NCI-H748 (cell line): Measurements from ENCODE around the gene CNKSR1.

Experiments used
- DNase-seq: peaks from one replicate; lab custom pipeline; 2025; ENCODE audit not compliant: unreplicated experiment; lab: John Stamatoyannopoulos, UW

Gene CNKSR1

DNA sequence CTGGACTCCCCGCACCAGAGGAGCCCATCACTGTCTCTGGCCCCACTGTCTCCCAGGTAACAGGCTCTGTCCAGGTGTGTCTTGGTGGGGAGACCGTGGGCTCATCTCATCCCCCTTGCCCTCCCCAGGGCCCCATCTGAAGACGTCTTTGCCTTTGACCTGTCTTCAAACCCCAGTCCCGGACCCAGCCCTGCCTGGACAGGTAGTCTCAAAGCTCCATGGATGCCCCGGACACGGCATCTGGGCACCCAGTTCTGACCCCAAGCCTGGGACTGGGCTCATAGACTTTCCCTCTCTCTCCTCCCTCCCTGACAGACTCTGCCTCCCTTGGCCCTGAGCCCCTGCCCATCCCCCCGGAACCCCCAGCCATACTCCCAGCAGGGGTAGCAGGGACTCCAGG is 6.8 kb downstream of the CNKSR1 start:
- no peak for DNase-seq

DNA sequence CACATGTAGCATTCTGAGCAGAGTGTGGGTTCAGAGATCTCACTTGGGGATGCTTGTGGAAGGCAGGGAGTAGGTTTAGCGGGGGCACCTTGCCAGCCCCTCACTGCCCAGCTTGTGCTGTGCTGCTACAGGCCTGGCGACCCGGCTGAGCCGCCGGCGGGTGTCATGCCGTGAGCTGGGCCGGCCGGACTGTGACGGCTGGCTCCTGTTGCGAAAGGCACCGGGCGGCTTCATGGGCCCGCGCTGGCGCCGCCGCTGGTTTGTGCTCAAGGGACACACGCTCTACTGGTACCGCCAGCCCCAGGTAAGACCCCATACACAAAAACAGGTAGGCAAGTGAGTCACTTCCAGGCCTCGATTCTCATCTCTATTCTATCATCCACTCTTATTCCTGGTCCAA is 7.6 kb downstream of the CNKSR1 start:
- DNase-seq: no peak

DNA sequence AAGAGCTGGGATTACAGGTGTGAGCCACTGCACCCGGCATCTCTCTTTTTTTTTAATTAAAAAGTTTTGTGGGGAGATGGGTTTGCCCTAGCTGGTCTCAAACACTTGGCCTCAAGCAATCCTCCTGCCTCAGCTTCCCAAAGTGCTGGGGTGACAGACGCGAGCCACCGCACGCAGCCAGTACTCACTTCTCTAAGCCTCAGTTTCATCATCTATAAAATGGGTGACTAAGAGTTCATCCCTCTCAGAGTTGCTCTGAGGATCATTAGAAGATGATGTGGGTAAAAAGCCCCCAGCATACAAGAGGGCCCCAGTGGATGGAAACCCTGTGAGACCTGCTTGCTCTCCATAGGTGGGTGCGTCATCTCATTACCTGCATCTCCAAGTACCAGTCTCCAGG is 10.6 kb downstream of the CNKSR1 start:
- no peak for DNase-seq

DNA sequence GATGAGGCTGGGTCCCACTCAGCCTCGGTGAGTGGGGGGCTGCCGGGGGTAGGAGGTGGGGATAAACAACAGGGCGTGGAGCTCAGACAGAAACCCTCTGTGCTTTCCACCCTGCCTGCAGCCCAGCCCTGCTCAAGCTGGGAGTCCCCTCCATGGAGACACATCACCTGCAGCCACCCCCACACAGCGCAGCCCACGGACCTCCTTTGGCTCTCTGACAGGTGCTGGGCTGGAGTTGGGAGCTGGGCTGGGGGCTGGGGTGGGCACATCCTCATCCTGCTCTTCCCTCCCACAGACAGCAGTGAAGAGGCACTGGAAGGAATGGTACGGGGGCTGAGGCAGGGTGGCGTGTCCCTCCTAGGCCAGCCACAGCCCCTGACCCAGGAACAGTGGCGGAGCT is 11.2 kb downstream of the CNKSR1 start:
- no peak for DNase-seq

DNA sequence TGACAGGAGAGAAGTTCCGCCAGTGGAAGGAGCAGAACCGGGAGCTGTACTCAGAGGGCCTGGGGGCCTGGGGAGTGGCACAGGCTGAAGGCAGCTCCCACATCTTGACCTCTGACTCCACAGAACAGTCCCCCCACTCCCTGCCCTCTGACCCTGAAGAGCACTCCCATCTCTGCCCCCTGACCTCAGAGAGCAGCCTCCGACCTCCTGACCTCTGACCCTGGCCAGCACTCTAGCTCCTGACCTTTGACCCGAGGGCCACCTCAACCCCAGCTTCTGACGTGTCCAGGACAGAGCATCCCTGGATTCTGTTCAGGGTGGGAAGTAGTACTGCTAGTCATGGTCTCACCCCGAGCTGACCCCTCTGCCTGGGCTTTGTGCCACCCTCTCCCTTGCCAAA is 12.0 kb downstream of the CNKSR1 start:
- no peak for DNase-seq

GRCh38 chr1:26189751-26190275 is 12.5 kb downstream of the CNKSR1 start:
- DNase-seq: no peak

GRCh38 chr1:26190373-26190987 is 13.2 kb downstream of the CNKSR1 start, which contains the start of gene CATSPER4:
Gene CATSPER4 (plus strand): TSS chr1:26190602. CDS start chr1:26190628, 26 bp downstream.
- peak; percentile 9 for DNase-seq

DNA sequence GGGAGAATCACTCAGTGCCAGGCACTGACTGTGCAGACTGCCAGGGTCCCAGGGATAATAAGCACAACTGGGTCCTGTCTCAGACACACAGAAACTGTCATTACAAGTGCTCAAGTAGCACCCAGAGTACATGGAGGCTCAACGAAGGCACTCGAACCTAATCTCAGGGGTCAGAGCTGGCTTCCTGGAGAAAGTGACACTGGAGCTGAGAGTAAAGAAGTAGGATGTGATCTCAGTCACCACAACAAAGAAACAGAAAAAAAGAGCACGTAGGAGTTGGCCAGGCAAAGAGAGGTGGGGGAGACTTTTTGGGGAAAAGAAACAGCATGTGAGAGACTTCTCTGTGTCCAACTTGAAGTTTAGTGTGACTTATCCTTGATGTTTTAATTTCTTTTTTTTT is 14.4 kb downstream of the CNKSR1 start:
- no peak for DNase-seq

- no peak for DNase-seq
These were observed 18.5 kb downstream of the CNKSR1 start for GRCh38 chr1:26195805-26196204.

DNA sequence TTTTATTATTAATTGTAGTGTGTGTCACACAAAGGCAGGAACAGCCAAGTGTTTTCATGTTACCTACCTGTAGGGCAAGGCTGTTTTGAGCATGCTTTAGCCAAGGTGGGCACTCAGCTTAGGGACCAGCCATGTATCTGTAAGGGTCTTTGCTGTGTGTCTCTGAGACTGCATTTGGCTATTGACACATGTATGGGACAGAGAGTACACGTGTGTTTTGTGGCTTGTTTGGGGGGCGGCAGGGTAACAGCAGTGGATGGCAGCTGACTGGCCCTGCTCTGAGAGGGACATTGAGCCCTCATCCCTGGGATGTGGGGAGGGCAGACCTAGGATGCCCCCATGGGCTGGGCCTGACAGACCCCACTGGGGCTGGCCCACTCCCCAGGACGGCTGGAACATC is 20.0 kb downstream of the CNKSR1 start:
- DNase-seq: no peak

DNA sequence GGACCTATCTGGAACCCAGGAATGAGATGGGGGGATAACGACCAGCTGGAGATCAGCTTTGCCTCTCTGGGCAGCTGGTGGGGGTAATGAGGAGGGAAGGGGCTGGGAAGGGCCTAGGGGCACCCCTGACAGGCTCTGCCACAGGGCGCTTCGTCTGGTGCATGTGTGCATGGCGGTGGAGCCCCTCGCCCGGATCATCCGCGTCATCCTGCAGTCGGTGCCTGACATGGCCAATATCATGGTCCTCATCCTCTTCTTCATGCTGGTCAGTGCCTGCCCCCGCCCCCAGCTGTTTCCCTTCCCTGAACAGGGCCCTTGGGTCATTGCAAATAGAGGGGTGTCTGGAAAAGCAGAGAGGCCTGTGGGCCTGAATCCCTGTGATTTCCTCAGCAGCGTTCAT is 20.5 kb downstream of the CNKSR1 start:
- no peak for DNase-seq

DNA sequence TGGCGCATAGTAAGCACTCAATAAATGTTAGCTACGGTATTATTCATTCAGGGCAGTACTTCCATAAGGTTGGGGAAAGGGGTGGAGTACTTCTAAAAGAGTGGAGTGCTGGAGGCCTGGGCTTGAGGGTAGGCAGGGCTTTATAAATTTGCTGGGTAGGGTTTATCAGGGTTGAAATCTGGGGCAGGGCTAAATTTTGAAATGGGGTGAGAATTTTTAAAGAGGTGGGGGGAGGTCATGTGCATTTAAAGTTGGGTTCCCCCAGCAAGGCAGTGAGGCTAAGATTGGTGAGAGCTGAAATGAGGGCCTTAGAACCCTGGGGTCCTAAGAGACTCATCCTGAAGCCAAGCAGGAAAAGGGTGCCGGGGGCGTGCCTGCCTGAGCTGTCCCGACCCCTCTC is 23.1 kb downstream of the CNKSR1 start:
- DNase-seq: no peak

DNA sequence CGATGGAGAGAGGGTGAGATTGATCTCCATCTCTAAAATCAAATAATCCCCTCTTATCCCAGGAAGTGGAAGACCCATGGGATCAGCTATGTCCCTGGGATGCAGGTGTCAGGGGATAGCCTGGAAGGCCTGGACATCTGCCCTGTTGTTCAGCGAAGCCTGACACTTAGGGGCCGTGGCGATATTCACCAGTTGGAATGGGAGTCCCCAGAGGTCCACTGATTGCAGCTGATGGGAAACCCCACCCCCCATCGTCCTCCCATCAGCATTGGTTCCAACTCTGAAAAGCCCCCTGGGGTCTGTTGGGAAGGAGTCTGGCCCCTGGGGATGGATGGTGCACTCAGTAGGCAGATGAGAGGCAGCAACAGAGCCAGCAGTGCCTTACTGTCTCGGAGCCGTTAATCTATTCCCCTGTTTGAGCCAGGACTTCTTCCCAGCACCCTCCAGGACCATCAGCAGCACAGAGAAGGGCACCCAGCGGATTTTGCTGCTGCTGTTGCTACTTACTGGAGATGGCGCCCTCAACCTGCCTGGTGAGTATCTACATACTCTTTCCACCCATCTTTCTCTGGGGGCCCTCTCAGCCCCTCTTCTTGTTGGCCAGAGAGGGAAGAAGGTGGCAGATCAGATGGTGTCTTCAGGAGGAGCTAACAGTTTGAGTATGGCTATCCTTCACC is 26.5 kb downstream of the CNKSR1 start:
- no peak for DNase-seq

GRCh38 chr1:26210147-26210870 is 33.0 kb downstream of the CNKSR1 start:
- DNase-seq: no peak

DNA sequence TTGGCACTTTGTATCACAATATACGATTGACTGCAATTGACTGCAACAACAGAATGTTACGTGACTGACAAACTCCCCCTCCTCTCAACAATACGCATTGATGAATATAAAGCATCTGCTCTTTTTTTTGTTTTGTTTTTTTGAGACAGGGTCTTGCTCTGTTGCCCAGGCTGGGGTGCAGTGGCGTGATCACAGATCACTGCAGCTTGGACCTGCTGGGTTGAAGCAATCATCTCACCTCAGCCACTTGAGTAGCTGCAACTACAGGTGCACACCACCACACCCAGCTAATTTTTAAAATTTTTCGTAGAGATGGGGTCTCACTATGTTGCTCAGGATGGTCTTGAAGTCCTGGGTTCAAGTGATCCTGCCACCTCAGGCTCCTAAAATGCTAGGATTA is 35.4 kb downstream of the CNKSR1 start:
- DNase-seq: no peak

DNA sequence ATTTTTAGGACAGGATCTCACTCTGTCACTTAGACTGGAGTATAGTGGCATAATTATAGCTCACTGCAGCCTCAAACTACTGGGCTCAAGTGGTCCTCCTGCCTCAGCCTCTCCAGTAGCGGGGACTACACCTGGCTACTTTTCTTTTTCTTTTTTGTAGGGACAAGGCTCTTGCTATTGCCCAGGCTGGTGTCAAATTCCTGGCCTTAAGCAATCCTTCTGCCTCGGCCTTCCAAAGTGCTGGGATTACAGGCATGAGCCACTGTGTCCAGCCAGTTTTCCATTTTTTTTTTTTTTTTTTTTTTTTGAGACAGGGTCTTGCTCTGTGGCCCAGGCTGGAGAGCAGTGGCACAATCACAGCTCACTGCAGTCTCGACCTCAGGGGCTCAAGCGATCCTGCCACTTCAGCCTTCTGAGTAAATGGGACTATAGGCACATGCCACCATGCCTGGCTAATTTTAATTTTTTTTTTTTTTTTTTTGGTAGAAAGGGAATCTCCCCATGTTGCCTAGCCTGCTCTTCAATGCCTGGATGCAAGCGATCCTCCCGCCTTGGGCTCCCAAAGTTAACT is 36.1 kb downstream of the CNKSR1 start:
- DNase-seq: no peak

DNA sequence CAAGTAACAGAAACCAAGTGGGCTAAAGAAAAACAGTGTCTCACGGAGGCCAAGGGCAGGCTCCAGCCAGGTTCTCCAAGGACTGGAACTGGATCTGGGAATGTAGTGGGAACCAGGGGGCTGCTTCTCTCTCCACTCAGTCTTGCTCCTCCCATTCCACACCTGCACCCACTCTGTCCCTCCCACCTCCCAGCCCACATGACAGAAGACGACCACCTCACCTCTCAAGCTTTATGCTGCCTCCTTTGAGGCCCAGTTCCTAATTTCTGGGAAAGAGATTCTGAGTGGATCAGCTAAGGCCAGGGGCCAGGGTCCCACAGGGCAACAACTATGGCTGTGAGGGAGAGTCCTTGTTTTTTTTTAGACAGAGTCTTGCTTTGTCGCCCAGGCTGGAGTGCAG is 38.0 kb downstream of the CNKSR1 start:
- DNase-seq: no peak

- DNase-seq: no peak
These were observed 41.7 kb downstream of the CNKSR1 start for GRCh38 chr1:26218906-26219494.

DNA sequence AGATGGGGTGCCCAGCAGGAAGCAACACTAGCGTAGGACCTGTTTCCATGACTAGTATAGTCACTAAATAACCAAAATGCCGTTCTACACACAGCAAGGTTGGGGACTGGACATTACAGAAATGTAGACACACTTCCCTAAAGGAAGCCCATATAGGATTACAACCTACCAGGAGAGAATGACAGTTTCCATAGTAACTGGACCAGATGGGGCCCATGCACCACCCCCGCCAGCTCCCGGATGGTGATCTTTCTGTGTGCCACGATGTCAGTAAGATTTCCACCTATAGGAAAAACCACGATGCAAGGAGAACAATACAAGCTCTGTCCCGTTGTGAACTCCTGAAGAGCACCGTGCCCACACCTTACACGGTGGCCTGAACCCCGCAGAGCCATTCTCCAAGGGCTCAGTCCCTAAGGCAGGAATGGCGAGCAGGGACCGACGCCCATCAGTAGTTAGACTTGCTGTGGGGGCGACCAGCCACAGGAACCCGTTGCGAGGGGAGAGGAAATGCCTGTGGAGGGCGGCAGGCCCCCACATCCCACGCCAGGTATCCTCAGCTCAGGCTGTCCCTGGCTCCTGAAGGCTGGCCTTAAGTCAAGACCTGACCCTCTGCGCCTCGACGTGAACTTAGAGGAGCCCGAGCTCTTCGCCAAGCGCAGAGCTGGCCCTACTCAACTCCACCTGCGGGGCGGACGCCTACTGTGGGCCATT is 43.1 kb downstream of the CNKSR1 start:
- peak; percentile 5 for DNase-seq

GRCh38 chr1:26221094-26221493 is 43.8 kb downstream of the CNKSR1 start:
- no peak for DNase-seq

- no peak for DNase-seq
These were observed 47.3 kb downstream of the CNKSR1 start for GRCh38 chr1:26224606-26225005.
